Measurements from ENCODE around the gene CIROP. TPM values are rescaled to one million over a fixed set of nuclear protein-coding genes. Genes with fewer than 3 reads are reported as not detected.
A peak's percentile ranks its signal among the peaks of the same experiment; 100 is the strongest.

The CIROP gene
- polyA plus RNA-seq, 1 donor = not detected

DNA sequence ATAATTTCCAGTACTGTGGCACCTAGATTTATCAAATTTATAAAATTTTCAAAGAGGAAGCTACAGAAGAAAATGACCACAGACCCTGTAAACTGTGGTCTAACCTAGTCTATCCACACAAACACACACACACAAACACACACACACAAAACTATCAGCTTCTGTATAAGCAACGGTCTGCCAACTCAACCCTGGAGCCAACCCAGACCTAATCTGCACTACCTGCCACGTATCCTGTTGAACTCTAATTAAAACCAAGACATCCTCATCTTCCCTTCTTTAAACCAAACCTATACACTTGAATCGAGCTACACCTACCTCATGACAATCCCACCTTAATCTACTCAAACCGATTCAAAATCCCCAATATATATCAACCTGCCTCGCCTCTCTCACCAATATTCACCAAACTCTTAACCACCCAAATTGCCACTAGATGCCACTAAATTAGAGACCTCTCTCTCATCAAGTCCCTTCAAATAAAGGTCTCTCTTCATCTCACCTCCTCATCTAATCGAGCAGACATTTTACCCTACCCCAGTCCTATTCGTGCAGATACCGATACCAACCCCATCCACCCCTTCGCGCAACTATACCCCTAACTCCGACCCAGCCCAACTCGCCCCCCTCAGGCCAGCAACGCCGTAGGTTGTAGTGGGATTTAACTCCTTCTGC, 10.7 kb downstream of the CIROP start:
- DNase-seq = no peak

DNA sequence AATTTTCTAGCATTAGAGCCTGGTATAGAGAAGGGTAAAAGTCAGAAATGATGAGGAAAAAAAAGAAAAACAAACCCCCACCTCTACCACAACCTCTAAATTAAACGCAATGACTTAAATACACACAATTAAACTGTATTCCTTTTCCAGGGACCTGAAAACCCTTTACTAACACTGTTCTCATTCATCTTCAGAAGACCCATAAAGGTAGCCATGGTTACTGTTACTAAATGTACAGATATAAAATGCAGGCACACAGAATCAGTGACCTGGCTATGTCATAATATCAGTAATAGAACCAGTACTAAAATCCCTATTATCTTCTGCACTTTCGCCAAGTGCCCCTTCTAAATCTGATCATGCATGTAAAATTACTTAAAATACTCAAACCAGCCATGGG, 11.3 kb downstream of the CIROP start:
- no peak for DNase-seq

DNA sequence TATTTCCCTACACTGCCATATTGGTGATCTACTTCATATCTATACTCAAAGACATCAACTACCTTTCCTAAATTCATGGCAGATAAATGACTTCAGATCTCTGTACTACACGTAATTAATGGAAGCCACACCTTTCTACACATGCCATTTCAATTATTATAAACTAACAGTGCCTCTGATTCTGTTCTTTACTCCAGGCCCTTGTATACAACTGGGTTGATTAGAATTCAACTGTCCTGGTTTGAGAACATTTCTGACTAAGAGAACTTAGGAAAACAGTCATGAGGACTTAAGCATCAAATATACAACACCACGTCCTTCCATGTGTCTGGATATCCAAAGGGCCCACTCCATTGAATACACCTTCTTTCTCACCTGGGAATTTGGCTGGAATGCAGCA, 11.7 kb downstream of the CIROP start:
- DNase-seq = no peak

DNA sequence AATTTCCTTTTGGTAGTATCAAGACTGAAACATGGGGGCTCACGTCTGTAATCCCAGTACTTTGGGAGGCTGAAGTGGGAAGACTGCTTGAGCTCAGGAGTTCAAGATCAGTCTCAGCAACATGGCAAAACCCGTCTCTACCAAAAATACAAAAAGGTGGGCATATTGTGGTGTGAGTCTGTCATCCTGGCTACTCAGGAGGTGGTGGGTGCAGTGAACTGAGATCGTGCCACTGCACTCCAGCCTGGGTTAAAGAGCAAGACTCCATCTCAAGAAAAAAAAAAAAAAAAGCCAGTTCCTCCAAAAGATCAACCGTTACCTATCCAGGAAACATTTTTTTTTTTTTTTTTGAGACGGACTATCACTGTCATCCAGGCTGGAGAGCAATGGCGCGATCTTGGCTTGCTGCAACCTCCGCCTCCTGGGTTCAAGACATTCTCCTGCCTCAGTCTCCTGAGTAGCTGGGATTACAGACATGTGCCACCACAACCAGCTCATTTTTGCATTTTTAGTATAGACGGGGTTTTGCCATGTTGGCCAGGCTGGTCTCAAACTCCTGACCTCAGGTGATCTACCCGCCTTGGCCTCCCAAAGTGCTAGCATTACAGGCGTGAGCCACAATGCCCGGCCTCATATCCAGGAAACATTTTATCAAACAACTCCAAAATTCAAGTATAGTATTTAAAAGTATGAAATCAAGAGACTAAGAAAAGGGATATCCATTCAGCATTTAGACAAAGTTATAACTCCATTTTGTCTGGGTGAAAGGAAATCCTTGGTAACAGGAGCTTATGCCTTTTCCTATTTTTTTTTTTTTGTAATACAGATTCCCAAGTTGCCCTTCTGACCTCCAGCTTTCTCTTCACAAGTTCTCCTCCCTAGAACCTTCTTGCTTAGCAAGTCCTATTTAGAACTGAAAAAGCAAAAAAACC, 13.2 kb downstream of the CIROP start:
- no peak for DNase-seq

DNA sequence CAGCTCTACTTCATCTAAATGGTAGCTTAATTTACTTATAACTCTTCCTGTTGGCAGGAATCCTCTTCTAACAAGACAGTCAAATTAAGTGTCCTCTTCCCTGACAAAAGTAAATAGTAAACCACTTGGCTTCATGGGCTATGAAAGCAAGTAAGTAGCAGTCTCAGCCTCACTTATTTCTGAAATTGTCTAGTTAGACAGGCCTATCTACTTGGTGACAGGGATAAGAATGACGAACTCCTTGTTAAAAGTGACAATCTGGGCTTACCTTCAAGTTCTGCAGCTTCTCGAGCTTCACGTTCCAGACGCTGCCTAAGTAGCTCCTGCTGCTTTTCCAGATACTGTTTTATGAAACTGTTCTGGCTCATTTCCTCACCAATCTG, 14.5 kb downstream of the CIROP start:
- DNase-seq = no peak

DNA sequence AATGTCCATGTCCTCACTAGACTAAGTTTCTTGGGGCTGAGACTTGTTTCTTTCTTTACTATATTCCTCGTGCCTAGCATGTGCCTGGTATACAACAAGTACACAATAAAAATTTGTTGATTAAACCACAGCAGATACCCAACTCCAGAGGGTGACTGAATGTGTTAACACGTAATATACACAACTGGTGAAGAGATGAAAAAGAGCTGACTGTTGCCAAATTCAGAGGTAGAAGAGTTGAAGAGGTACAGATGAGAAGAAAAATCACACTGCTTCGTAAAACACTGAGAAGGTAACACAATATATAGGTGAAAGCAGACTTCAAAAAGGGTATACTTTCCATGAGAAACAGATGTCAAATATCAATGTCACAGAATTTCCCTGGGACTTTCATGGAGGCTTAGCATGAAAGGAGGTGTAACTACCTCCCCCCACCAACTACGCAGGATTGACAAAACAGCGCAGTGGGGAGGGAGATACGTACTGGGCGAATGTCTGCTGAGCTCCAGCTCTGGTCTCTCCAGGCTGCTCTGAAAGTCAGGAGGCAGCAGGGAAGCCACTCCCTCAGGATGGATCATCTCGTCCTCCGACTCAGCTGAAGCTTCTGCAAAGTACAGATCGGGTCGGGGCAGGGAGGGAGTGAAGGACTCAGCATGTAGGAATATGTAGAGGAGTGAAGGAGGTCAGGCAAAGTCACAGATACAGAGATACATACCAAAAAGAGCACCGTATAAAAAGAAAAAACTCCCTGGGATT, 15.1 kb downstream of the CIROP start:
- no peak for DNase-seq

DNA sequence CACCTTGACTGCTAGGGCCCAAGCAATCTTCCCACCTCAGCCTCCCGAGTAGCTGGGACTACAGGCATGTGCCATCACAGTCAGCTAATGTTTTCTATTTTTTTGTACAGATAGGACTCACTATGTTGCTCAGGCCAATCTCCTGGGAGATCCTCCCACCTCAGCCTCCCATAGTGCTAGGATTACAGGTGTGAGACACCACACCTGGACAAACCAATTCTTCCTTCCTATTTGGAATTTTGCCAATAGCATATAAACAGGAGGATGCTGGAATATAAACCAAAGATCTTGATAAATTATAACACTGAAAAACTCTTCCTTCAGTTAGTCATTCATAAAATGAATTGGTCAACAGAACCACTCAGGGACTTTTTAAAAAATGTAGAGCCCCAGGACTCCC, 18.2 kb downstream of the CIROP start:
- DNase-seq = no peak

DNA sequence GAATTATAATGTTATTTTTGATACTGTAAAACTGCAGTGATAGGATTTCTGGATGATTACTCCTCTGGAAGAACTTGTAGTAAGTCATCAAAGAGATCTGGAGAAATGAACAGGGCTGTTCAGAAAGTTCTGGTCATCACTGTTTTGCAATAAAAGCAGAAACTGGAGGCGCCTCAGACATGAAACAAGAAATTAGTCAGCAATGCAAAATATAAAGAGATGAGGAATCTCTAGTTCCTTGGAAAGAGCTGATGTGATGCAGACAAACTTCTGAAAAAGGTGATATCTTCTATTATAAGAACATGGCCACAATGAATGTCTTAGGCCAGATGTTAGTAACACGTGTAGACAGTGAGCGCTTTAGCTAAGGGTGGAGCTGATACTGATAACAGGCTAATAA, 19.3 kb downstream of the CIROP start:
- DNase-seq = no peak

DNA sequence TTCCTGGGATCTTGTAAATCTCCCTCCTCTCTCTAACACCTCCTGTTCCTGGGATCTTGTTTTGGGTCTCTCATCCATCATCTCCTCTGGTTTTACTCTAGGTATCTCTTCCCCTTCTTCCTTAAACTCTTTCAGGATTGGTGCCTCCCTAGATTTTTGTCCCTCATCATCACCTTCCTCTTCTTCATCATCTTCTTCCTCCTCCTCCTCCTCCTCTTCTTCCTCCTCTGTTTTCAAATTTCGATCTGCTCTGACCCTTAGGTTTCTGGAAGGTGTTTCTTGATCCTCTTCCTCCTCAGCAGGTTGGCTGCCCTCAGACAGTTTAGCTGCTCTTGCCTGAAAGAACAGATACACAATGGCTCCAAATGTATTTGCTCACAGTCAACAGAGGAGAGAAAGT, 24.3 kb downstream of the CIROP start:
- DNase-seq = no peak

DNA sequence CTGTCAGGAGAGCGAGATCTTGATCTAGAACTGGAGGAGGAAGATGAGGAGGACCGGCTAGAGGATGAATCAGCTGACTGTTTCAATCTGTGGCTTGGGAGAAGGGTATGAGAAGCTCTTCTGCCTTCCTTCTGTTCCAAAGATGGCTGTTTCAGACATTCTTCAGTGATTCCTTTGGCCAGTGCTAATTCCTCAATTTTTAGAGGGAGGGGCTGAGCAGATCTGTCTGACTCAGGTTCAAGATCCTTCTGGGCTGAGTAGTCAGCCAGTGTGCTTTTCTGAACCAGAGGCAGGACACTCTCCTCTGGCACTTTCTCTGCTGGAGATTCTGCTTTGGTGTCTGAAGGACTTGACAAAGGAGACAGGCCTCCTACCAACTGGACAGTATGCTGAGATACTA, 25.1 kb downstream of the CIROP start:
- DNase-seq = no peak

DNA sequence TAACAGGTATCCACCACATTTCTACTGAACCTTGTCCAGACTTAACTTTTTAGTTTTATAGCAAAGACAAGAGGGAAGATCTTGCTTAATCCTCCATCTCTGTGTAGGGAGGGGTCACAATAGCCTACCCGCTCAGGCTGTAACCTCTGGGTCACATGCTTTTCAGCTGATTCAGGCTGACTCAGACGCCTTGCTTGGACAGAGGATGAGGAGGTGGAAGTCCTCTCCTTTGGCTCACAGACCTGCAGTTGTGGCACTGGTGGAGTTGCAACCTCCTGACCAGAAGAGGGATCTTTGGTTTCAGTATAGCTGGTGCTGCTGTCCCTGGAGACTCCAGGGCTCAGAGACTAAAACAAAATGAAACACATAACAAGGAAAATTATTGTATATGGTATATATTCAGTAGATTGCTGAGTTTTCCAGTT, 26.1 kb downstream of the CIROP start:
- no peak for DNase-seq

DNA sequence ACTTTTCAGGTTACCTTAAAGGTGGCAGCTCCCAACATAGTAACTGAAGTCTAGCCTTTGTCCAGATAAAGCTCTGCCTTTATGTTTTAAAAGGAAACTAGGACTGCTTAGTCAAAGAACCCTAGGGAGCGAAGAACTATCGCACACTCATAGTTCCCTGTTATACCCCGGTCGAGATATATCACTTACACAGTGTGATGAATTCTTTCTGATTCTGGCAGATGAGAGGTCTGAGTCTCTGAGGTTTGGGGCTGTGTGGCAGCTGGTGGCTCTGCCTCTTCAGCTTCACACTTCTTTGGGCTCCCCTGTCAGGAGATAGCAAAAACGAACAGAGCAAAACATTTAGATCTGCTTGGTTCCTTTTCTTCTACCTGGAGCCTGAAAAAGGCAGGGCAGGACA, 26.8 kb downstream of the CIROP start:
- DNase-seq = no peak

DNA sequence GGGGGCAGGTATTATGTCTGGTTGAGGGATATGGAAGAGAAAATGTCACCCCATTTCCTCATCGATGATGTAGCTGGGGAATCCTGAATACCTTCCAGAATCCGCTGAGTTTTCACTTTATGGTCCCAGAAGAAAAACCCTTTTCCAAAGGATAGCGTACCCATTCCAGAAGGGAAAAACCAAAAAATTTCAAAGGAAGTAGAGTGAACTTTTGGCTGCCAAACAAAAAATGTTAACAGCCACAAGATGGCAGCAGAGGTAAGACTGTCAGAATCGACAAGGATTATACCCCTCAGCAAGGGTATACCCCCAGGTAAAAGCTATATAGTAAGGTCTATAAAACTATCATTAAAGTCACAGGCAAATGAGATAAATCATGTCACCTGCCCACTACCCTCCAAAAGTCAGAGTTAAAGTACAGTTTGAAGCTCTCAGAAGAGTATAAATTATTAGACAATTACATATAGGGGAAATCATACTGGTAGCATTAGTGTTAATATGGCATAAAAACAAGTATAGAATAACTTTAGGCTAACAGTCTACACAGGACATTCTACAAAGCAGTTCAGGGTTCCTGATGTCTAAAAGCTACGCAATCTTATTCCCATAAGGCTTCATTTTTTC, 27.9 kb downstream of the CIROP start:
- DNase-seq = no peak

DNA sequence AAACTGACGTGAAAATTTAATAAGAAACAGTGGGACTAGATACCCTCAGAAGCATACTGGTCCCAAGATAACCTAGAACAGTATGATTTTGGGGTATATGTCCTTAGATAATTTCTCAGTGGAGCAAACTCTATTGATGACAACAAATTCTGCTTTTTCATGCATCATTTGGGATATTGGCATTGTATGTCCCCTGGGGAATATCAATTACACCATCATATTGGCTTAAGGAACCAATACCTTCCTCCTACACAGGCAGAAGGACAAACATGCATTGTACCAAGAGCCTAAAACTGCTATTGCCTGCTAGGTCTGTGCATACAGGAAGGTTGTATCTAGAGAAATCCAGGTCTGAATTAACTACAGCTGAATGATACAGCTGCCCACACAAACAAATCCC, 29.9 kb downstream of the CIROP start:
- DNase-seq = no peak

DNA sequence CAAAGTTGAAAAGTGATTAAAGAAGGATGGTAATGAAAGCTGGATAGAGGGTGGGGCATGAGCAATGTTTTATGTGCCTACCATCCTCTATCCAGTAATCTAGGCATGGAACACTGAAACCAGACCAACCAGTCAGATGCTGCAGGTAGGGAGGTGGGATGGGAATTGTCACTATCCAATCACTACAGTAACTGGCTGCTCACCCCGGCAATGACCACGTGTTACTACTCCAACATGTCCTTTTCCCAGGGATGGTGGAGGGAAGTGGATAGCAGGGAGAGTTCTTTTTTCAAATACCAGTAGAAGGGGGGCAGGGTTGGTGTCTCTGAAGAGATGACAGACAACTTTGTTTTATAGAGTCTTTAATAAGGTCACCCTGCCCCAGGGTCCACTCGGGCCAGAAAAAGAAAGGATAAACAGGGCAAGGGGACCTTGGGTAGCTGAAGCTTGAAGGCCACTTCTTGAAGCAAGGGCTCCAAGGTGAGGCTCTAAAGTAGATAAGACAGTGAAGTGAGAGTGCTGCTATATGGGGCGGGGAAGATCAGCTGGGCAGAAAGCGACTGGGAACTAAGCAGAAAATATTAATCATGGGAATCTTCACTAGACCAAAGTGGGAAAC, 32.8 kb downstream of the CIROP start:
- no peak for DNase-seq

DNA sequence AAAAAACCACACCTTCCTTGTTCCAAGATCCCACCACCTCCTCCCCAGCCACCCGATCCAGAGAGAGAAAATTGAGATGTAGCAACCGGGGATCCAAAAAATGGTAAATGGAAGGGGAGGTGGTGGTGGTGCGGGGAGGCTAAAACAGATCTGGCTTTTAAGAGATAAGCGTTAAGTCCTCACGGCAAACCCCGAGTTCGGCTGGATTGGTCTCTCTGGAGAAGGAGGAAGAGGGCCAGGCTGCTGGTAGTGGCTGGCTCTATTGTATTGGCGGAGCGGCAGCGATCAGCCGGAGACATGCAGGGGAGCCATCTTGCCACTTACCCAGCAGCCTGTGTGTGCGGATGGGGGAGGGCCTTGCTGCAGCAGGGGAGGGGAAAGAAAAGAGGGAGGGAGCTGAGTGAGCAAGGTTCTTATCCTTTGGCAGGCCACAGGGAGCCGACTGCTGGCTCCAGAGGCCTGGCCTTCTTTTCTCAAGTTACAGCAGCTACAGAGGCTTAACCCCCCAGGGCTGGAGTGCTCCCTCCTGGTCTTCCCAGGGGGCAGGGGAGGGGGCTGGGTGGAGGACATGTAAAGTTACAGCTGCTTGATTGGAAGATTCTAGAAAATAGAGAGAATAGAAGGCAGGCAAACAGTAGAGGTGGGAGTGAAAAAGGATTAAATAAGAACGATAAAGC, 33.4 kb downstream of the CIROP start:
- DNase-seq = peak; percentile 87

DNA sequence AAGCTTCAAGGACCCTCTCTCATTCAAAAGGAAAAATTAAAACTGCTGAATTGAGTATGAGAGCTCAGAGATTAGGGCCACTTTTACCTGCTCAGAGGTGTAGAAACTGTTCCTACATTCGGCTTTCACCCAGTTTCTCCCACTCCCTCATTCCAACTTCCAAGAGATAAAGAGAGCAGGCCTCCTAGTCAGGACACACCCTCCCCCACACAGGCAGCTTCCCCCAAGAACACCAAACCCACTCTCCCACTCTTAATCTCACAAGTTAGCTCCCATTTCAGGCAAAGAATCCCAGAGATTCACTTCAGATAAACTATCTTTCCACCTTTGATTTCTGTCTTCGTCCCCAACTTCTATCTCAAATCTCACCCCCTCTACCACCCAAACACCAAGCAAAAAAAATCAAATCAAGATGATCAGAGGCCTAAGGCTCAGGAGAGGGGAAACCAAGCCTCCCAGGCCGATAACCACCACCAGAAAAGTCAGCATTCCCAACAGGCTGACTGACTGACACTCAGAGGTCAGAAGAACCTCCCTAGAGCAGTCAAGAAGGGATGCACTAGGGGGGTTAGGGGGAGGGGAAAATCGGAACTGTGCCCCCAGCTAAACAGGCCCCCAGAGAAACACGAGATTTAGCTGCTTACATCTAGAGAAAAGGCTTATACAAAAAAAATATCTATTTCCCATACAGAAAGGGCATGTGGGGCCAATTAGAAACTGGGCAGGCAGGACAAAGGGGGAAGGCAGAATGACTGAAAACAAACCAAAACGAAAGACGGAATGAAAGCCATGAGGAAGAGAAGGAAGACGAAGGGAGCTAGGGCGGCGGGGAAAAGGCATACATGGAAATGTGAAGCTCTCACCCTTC, 34.3 kb downstream of the CIROP start:
- no peak for DNase-seq

DNA sequence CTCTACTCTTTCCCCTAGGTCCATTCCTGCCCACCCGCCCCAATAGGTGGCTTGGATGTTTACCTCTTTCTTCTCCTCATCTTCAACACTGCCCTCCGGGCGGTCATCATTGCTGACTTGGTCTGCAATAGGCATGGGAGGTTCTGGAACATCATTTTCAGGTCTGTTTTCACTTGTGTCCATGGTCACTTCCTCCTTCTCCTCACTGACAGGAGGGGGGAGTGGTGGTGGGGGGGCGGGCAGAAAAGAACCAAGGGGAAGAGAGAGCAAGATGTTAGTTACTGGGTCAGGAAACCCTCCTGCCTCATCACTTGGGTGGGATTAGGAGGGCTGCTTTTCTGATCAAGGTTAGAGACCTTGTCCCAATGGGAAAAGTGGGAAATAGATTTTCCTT, 35.4 kb downstream of the CIROP start:
- no peak for DNase-seq

DNA sequence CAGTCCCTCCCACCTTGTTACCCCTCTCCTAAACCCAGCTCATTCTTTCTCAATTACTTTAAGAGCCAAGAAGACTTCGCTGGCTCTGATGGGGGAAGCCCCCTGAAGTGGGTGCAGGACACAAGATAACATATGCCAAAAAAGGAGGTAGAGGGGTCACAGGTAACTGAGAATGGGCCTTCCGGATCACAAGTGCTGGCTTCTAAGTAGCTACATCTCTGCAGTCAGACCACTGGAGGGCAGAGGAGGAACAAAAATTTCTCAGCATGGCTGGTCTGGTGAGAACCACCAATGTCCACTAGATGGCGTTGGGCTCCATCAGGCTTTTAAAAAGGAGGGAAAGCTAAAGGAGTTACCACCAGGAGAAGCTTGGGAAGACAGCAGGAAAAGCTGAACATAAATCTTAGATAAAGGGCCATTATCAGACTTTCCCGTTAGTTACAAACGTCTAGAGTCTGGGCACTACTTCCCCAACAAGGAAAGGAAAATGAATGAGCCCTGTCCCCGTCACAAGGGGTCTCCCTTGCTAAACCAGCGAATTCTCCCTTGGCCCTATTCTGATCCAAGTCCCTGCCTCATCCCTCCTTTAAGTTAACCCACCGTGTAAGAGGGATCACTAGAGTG, 35.9 kb downstream of the CIROP start:
- peak; percentile 93 for DNase-seq

Data from left kidney (tissue), 2 donors.